Calu3 (cell line): Measurements from ENCODE around the gene BRINP1. TPM values are rescaled to one million over a fixed set of nuclear protein-coding genes. Genes with fewer than 3 reads are reported as not detected.

Experiments
- BruUV-seq: library from RNA; stranded (reverse); fragments of 400-500 nt; replicated peaks from 2 replicates; lab custom pipeline; 2021; lab: Mats Ljungman, UMichigan
- CTCF ChIA-PET: fragments of 300-600 bp; sonication (Branson Sonifier 250); formaldehyde crosslinking; loops from one replicate; lab custom pipeline; 2022; ENCODE audit warnings: antibody characterized with exemption; lab: Charles Lee
- DNase-seq: peaks from one replicate; pipeline ENCODE4 v3.0.0; 2022
- H3K27ac Mint-ChIP-seq: one replicate; pipeline ENCODE4 v1.8.0; 2022; ENCODE audit warnings: mixed read lengths; ENCODE audit not compliant: unreplicated experiment
- H3K27me3 Mint-ChIP-seq: one replicate; pipeline ENCODE4 v1.8.0; 2022; ENCODE audit warnings: mixed read lengths; ENCODE audit not compliant: unreplicated experiment
- H3K36me3 Mint-ChIP-seq: one replicate; pipeline ENCODE4 v1.8.0; 2022; ENCODE audit warnings: mild to moderate bottlenecking, moderate library complexity, mixed read lengths; ENCODE audit not compliant: insufficient read depth, unreplicated experiment
- H3K4me1 Mint-ChIP-seq: one replicate; pipeline ENCODE4 v1.8.0; 2022; ENCODE audit warnings: mild to moderate bottlenecking, low read depth, mixed read lengths; ENCODE audit not compliant: unreplicated experiment
- H3K4me3 Mint-ChIP-seq: one replicate; pipeline ENCODE4 v1.8.0; 2022; ENCODE audit warnings: mild to moderate bottlenecking, low read depth, moderate library complexity, mixed read lengths; ENCODE audit not compliant: unreplicated experiment
- H3K9me3 Mint-ChIP-seq: one replicate; pipeline ENCODE4 v1.8.0; 2022; ENCODE audit warnings: low read depth, mixed read lengths; ENCODE audit not compliant: unreplicated experiment
- intact Hi-C: fragments of 100-400 bp; cut with micrococcal nuclease; formaldehyde crosslinking; loops from one replicate; pipeline ENCODE4 v1.10.0; 2022; ENCODE audit not compliant: unreplicated experiment
- total RNA-seq: library from RNA; stranded (reverse); gene quantifications from 2 replicates; pipeline ENCODE4 v1.2.3, GENCODE V29; 2022
- TF ChIP-seq, protein P1 (sequence below): fragments of 200-600 bp; IDR thresholded peaks from one replicate; pipeline ENCODE4 v1.8.0; 2022; ENCODE audit warnings: antibody characterized with exemption; ENCODE audit not compliant: unreplicated experiment

The BRINP1 gene
- total RNA-seq, 1 experiment from 2014 or later = not detected

DNA sequence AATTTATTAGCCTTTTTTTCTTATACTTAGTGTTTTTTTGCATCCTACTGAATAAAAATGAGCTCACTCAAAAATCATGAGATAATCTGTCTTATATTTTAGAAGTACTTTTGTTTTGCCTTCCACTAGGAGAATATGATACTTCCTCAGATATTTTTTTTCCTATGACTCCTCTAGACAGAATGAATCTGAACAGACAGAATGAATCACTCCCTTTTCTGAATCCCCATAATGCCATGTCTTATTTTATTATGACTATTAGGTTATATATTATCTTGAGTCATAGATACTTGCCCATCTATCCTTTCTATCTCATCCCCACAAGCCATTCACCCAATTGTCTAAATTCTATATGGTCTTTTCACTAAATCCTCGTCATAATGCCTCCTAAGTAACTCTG is 134.6 kb downstream of the BRINP1 start:
- TF ChIP-seq, protein P1, sequence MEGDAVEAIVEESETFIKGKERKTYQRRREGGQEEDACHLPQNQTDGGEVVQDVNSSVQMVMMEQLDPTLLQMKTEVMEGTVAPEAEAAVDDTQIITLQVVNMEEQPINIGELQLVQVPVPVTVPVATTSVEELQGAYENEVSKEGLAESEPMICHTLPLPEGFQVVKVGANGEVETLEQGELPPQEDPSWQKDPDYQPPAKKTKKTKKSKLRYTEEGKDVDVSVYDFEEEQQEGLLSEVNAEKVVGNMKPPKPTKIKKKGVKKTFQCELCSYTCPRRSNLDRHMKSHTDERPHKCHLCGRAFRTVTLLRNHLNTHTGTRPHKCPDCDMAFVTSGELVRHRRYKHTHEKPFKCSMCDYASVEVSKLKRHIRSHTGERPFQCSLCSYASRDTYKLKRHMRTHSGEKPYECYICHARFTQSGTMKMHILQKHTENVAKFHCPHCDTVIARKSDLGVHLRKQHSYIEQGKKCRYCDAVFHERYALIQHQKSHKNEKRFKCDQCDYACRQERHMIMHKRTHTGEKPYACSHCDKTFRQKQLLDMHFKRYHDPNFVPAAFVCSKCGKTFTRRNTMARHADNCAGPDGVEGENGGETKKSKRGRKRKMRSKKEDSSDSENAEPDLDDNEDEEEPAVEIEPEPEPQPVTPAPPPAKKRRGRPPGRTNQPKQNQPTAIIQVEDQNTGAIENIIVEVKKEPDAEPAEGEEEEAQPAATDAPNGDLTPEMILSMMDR = no peak
- Mint-ChIP-seq H3K9me3 (peaks cover 14% of the 10 kb centered on the region), H3K36me3 (no peaks in the 10 kb centered on the region), H3K4me1 (no peaks in the 10 kb centered on the region), H3K4me3 (no peak overlapping the region), H3K27me3 (no peaks in the 10 kb centered on the region), H3K27ac (no peak overlapping the region)
- intact Hi-C loops = no loop called here
- no peak for DNase-seq
- CTCF ChIA-PET = no interaction called here
- no TSS peak for BruUV-seq

DNA sequence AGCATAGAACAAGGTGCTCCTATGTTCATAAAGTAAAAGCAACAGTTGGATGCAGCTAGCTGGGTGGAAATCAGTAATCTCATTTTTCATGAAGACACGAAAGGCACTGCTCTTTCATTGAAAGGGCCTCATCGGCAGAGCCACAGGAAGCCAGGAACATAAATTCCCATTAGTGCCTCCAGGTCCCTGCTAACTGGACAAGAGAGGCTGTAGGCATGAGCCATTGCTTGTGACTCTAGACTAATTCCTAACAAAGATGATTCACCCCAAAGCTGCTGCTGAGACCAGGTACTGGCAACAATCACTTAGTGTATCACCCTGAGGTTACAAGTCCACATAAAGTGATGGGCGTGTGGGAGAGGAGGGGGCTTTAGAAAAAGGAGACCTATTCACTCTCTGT is 141.8 kb downstream of the BRINP1 start:
- no TSS peak for BruUV-seq
- no peak overlapping the region for H3K27ac Mint-ChIP-seq
- TF ChIP-seq, protein P1 = no peak
- H3K4me1 Mint-ChIP-seq = no peaks in the 10 kb centered on the region
- H3K4me3 Mint-ChIP-seq = no peak overlapping the region
- H3K36me3 Mint-ChIP-seq = no peaks in the 10 kb centered on the region
- CTCF ChIA-PET = no interaction called here
- intact Hi-C loops = no loop called here
- no peak for DNase-seq
- H3K9me3 Mint-ChIP-seq = peaks cover 15% of the 10 kb centered on the region
- no peaks in the 10 kb centered on the region for H3K27me3 Mint-ChIP-seq

DNA sequence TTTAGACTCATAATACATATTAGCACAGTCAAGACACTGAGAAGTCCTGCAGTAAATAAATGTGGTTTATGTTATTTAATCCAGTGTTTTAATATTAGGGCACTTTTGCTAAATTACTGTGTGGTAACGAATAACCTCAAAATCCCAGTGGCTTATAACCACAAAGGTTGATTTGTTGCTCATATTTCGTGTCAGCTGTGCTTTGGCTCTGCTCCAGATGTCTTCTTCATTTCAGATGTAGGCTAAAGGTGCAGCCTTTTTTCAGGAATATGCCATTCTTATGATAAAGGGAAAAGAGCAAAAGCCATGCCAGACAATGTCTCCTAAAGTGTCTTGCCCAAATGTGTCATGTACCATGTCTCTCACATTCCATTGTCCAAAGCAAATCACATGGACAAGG is 144.8 kb downstream of the BRINP1 start:
- Mint-ChIP-seq H3K36me3 (no peaks in the 10 kb centered on the region), H3K4me1 (no peaks in the 10 kb centered on the region), H3K27me3 (no peaks in the 10 kb centered on the region), H3K27ac (no peak overlapping the region), H3K4me3 (no peak overlapping the region), H3K9me3 (peaks cover 18% of the 10 kb centered on the region)
- CTCF ChIA-PET = no interaction called here
- TF ChIP-seq, protein P1 = no peak
- DNase-seq = no peak
- intact Hi-C loops = no loop called here
- no TSS peak for BruUV-seq

DNA sequence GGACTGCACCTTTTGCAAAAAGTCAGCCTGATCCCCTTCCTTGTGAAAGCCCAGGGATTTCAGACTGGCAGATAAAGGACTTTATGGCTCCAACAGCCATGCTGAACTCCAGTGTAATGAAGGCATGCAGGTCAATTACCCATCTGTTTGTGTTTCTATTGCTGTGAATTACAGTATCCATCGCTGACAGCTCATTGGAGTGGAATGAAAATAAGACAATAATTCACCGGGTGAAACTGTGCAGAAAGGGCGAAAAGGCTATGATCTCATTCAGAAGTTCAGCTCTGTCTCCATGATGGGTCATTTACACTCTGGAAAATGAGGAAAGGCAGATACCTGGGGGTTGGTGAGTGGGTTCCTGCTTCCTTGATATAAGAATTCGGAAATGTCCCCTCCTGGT is 148.0 kb downstream of the BRINP1 start:
- Mint-ChIP-seq H3K9me3 (peaks cover 16% of the 10 kb centered on the region), H3K27ac (no peak overlapping the region), H3K36me3 (no peaks in the 10 kb centered on the region), H3K27me3 (no peaks in the 10 kb centered on the region), H3K4me3 (no peak overlapping the region), H3K4me1 (no peaks in the 10 kb centered on the region)
- TF ChIP-seq, protein P1 = no peak
- no peak for DNase-seq
- CTCF ChIA-PET = no interaction called here
- intact Hi-C loops = no loop called here
- BruUV-seq = no TSS peak
